Omental fat pad (tissue), 4 donors: ENCODE data around the gene SRGAP3. TPM values are rescaled to one million over a fixed set of nuclear protein-coding genes. Genes with fewer than 3 reads are reported as not detected.

Experiments
- ATAC-seq: fragments of 150-250 bp; one replicate; pipeline ENCODE4 v1.9.1; 2016; ENCODE audit warnings: mild to moderate bottlenecking, moderate library complexity; ENCODE audit not compliant: low FRiP score
- DNase-seq: peaks from one replicate; pipeline ENCODE4 v3.0.0-alpha.2; 2019; ENCODE audit warnings: low spot score
- total RNA-seq, 4 donors: library from RNA; depleted of rRNA; stranded (reverse); fragments of >200 nt; gene quantifications; one replicate each; pipeline ENCODE4 v1.1.0, GENCODE V29; 2016
- TF ChIP-seq, protein P1 (sequence below), 3 donors: fragments of 450-650 bp; IDR thresholded peaks; one replicate each; pipeline ENCODE4 v1.5.1; 2016 to 2017; ENCODE audit warnings: antibody characterized with exemption in 3 of 3, mild to moderate bottlenecking in 3 of 3, moderate library complexity in 2 of 3

The SRGAP3 gene
- total RNA-seq, 4 donors from 2014 or later = 3.0 to 5.3 (median 3.6) TPM

DNA sequence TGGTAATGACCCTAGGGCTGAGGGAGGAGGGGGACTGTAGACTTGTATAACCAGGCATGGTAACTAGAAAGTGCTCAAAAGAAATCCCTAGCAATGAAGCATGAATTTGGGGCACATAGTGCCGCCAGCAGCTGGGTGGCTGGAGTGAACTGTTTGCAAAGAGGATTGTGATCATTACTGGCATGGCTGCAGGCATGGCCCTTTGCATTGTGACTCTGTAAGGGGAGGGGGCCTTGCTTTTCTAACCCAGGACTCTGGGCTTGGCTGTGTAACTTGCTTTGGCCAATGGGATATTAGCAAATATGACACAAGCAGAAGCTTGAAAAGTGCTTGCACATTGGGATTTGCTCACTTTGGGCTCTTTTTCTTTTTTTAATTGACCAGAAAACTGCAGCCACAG lies 173.7 kb downstream of the SRGAP3 start:
- TF ChIP-seq, protein P1, sequence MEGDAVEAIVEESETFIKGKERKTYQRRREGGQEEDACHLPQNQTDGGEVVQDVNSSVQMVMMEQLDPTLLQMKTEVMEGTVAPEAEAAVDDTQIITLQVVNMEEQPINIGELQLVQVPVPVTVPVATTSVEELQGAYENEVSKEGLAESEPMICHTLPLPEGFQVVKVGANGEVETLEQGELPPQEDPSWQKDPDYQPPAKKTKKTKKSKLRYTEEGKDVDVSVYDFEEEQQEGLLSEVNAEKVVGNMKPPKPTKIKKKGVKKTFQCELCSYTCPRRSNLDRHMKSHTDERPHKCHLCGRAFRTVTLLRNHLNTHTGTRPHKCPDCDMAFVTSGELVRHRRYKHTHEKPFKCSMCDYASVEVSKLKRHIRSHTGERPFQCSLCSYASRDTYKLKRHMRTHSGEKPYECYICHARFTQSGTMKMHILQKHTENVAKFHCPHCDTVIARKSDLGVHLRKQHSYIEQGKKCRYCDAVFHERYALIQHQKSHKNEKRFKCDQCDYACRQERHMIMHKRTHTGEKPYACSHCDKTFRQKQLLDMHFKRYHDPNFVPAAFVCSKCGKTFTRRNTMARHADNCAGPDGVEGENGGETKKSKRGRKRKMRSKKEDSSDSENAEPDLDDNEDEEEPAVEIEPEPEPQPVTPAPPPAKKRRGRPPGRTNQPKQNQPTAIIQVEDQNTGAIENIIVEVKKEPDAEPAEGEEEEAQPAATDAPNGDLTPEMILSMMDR (IDR thresholded peaks at IDR 0.05) = no peak
- ATAC-seq (no peak), DNase-seq (no peak)

DNA sequence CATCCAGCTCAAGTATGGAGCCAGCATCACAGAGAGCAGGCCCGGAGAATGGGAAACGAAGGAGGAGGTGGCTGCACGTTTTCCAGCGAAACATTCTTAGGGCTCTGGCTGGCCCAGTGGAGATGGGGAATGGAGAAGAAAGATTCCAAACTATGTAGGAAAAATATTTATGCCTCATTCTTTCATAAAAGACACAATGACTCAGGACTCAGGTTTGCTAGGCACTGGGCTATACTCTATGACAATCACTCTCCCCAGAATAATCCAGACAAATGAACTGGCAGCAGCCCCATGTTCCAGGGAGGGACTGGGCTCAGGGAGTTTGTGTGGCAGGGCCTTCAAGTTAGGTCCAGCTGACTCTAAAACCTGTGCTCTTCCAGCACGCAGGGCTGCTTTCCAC lies 175.4 kb downstream of the SRGAP3 start:
- TF ChIP-seq, protein P1 (IDR thresholded peaks at IDR 0.05) = no peak
- DNase-seq (no peak), ATAC-seq (no peak)

DNA sequence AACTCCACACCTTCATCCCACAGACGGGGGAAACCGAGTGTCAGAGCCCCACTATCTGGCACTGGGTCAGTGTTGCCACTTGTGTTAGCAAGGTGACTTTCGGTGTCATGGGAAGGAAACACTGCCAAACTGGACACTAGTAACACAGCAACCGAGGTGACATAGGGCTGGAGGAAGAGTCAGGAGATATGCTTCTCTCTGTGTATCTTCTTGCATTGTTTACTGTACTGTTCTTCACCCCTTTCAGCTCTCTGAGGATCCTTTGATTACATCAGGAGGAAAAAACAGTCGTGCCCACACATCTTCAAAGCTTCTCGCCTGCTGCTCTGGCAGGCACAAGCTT lies 176.8 kb downstream of the SRGAP3 start:
- ATAC-seq (no peak), DNase-seq (no peak)
- TF ChIP-seq, protein P1 (IDR thresholded peaks at IDR 0.05) = no peak

DNA sequence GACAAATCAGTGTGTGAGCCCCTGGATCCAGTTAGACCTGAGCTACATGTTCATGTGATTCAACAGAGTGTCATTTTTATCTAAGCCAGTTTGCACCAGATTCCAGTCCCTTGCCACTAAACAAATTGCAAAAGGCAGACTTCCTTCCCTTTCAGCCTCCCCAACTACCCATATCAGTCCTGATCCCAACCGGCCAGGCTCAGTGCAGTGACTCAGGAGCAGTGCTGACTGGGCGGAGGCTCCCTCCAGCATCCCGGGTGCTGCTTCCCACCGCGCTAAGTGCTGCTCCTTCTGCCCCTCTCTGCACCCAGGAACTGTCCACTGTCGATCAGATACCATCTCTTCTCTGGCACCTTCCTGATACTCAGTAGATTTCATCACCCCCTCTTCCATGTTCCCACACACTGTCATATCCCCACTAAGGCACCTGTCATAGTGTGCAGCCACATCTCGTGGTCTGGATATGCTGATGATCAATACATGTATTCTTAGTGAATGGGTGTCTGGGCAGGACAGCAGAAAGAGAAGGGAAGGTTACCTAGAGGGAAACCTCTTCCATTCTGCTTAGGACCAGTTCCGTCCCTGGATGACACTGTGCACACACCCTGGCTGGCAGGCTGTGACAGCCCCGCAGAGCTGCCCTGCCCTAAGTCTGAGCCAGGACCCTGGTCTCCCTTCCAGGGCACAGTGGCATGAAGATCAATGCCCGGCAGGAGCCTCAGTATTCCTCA lies 177.3 kb downstream of the SRGAP3 start:
- DNase-seq = no peak
- no peak for ATAC-seq
- TF ChIP-seq, protein P1 (IDR thresholded peaks at IDR 0.05) = no peak

DNA sequence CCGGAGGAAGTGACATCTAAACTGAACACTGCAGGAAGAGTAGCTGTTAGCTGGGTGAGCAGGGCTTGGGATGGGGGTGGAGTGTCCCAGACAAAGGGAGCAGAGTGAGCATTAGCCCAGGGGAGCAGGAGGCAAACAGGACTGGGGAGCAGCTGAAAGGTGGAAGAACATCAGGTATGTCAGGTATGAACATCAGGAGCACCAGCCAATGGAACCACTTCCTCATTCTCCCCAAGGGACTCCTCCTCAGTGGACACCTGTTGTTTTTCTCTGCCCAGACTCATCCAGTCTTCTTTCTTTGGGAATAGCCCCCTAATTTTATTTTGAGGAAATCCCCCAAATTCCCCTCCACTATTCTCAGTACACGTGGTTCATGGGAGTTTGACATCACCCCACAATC lies 178.5 kb downstream of the SRGAP3 start:
- TF ChIP-seq, protein P1 (IDR thresholded peaks at IDR 0.05) = no peak
- DNase-seq = no peak
- no peak for ATAC-seq

DNA sequence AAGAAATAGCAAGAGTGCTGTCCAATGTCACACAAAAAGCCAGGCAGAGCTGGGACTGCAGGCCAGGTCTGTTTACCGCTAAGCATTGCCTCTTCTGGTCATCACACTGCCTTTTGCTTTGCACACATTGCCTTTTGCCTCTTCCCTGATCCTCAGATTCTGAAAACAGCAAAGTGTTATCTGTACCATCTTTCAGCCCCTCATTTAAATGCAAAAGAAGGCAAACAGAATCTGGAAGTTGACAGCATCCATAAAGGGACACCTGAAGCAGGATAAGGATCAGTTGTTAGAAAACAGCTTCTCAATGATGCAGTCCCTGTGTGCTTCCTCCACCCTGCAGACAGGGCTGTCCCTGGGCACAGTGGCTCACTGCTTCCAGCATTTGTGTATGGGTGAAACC lies 179.5 kb downstream of the SRGAP3 start:
- DNase-seq = no peak
- ATAC-seq = no peak
- TF ChIP-seq, protein P1 (IDR thresholded peaks at IDR 0.05) = no peak

DNA sequence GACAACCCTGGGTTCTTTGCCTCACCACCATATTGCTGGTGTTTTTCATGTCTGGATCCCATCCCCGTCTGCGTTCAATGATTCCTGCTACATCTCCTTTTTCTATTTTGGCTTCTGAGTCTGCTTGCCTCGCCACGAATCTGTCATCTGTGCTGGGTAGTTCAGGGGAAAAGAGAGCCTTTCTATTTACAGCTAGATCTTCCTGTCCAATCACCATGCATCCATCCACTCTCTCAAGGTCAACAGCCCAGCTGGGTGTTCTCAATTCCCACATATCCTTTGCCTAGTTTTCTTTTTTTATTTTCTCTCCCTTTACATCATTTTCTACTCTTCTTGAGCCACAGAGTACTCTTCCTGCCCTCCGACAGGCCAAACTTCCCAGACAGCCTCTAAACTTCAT lies 181.4 kb downstream of the SRGAP3 start:
- TF ChIP-seq, protein P1 (IDR thresholded peaks at IDR 0.05) = no peak
- DNase-seq (no peak), ATAC-seq (no peak)
